Ascending aorta (tissue), 2 donors: Measurements from ENCODE around the gene PEAK1. TPM values are rescaled to one million over a fixed set of nuclear protein-coding genes. Genes with fewer than 3 reads are reported as not detected.

ENCODE experiments used
- DNase-seq, 2 donors: peaks; one replicate each; pipeline ENCODE4 v3.0.0-alpha.2; 2019; ENCODE audit warnings: low spot score in 2 of 2
- H3K27ac ChIP-seq, 2 donors: fragments of 200-600 bp; sonication (generic); one replicate each; pipeline ENCODE4 v1.5.1; 2016 to 2017; ENCODE audit warnings: mild to moderate bottlenecking in 1 of 2
- H3K27me3 ChIP-seq: fragments of 200-600 bp; sonication (generic); one replicate; pipeline ENCODE4 v1.5.1; 2017
- H3K36me3 ChIP-seq, 2 donors: fragments of 200-600 bp; sonication (generic); one replicate each; pipeline ENCODE4 v1.5.1; 2016
- H3K4me1 ChIP-seq, 2 donors: fragments of 200-600 bp; sonication (generic); one replicate each; pipeline ENCODE4 v1.5.1; 2016 to 2017; ENCODE audit warnings: mild to moderate bottlenecking in 1 of 2
- H3K4me3 ChIP-seq, 2 donors: fragments of 200-600 bp; sonication (generic); one replicate each; pipeline ENCODE4 v1.5.1; 2016 to 2017; ENCODE audit warnings: mild to moderate bottlenecking in 1 of 2
- H3K9me3 ChIP-seq, 2 donors: fragments of 200-600 bp; sonication (generic); one replicate each; pipeline ENCODE4 v1.5.1; 2016
- CTCF ChIP-seq, 3 experiments: fragments of 200-600 bp in 2 of 3; fragments of 450-650 bp in 1 of 3; sonication (generic) in 2 of 3; IDR thresholded peaks; one replicate each; pipeline ENCODE4 v1.5.1; 2016 to 2019; ENCODE audit warnings: antibody characterized with exemption in 3 of 3, mild to moderate bottlenecking in 1 of 3, moderate library complexity in 1 of 3
- intact Hi-C: fragments of 100-400 bp; cut with DNase I; formaldehyde crosslinking; loops from one replicate; pipeline ENCODE4 v1.15.1; 2023
- total RNA-seq: library from RNA; depleted of rRNA; stranded (reverse); fragments of >200 nt; gene quantifications from one replicate; pipeline ENCODE4 v1.1.0, GENCODE V29; 2016

The PEAK1 gene
- total RNA-seq, 1 donor from 2014 or later: 53.7 TPM

- Histone ChIP-seq H3K27me3 (no peaks in the 10 kb centered on the region), H3K27ac (peak overlapping the region in 1 of 2 donors; percentile 70), H3K4me1 (peaks cover 0 to 3% of the 10 kb centered on the region in 2 donors), H3K9me3 (no peaks in the 10 kb centered on the region), H3K4me3 (no peak overlapping the region), H3K36me3 (no peaks in the 10 kb centered on the region)
- DNase-seq: peak in 1 of 2 donors; percentile 76
- no peak for TF ChIP-seq CTCF (IDR thresholded peaks at IDR 0.05)
- intact Hi-C loops: no loop called here
Observed at GRCh38 chr15:77085297-77085696, 334.6 kb downstream of the PEAK1 start.

- intact Hi-C loops: no loop called here
- Histone ChIP-seq H3K9me3 (no peaks in the 10 kb centered on the region), H3K36me3 (no peaks in the 10 kb centered on the region), H3K27ac (peak overlapping the region; percentile 27 to 70), H3K4me1 (peaks cover 0 to 3% of the 10 kb centered on the region in 2 donors), H3K4me3 (no peak overlapping the region), H3K27me3 (no peaks in the 10 kb centered on the region)
- peak in 1 of 2 donors; percentile 42 for DNase-seq
- TF ChIP-seq CTCF (IDR thresholded peaks at IDR 0.05): no peak
Observed at GRCh38 chr15:77084436-77084835, 335.5 kb downstream of the PEAK1 start.

GRCh38 chr15:77083381-77084160, 336.3 kb downstream of the PEAK1 start:
- H3K27me3 ChIP-seq: no peaks in the 10 kb centered on the region
- H3K9me3 ChIP-seq: no peaks in the 10 kb centered on the region
- H3K4me3 ChIP-seq: peak overlapping the region; percentile 29 to 54
- H3K27ac ChIP-seq: peak overlapping the region; percentile 27 to 63
- intact Hi-C loops: loop anchor here (1.0 kb wide), 1 partner anchor 12 kb away; the partner anchor contains the start of gene TSPAN3
- no peaks in the 10 kb centered on the region for H3K36me3 ChIP-seq
- H3K4me1 ChIP-seq: peaks cover 0 to 3% of the 10 kb centered on the region in 2 donors
- no peak for TF ChIP-seq CTCF (IDR thresholded peaks at IDR 0.05)
- peak; percentile 33 to 87 for DNase-seq

- Histone ChIP-seq H3K4me3 (no peak overlapping the region), H3K27ac (no peak overlapping the region), H3K4me1 (peaks cover 0 to 3% of the 10 kb centered on the region in 2 donors), H3K9me3 (no peaks in the 10 kb centered on the region), H3K36me3 (no peaks in the 10 kb centered on the region), H3K27me3 (no peaks in the 10 kb centered on the region)
- intact Hi-C loops: no loop called here
- DNase-seq: peak in 1 of 2 donors; percentile 34
- no peak for TF ChIP-seq CTCF (IDR thresholded peaks at IDR 0.05)
Observed at GRCh38 chr15:77081971-77082370, 337.9 kb downstream of the PEAK1 start.

GRCh38 chr15:77076323-77076915, 343.5 kb downstream of the PEAK1 start:
- H3K4me3 ChIP-seq: no peak overlapping the region
- H3K9me3 ChIP-seq: no peaks in the 10 kb centered on the region
- H3K4me1 ChIP-seq: peaks cover 0 to under 1% of the 10 kb centered on the region in 2 donors
- TF ChIP-seq CTCF (IDR thresholded peaks at IDR 0.05): no peak
- intact Hi-C loops: no loop called here
- DNase-seq: no peak
- no peaks in the 10 kb centered on the region for H3K27me3 ChIP-seq
- H3K36me3 ChIP-seq: no peaks in the 10 kb centered on the region
- no peak overlapping the region for H3K27ac ChIP-seq
